ENCODE data around the gene APOB. TPM values are rescaled to one million over a fixed set of nuclear protein-coding genes. Genes with fewer than 3 reads are reported as not detected.
A peak's percentile ranks its signal among the peaks of the same experiment; 100 is the strongest.

APOB gene
- total RNA-seq, 4 donors from 2014 or later = 14.0 to 2,659 (median 1,284) TPM

DNA sequence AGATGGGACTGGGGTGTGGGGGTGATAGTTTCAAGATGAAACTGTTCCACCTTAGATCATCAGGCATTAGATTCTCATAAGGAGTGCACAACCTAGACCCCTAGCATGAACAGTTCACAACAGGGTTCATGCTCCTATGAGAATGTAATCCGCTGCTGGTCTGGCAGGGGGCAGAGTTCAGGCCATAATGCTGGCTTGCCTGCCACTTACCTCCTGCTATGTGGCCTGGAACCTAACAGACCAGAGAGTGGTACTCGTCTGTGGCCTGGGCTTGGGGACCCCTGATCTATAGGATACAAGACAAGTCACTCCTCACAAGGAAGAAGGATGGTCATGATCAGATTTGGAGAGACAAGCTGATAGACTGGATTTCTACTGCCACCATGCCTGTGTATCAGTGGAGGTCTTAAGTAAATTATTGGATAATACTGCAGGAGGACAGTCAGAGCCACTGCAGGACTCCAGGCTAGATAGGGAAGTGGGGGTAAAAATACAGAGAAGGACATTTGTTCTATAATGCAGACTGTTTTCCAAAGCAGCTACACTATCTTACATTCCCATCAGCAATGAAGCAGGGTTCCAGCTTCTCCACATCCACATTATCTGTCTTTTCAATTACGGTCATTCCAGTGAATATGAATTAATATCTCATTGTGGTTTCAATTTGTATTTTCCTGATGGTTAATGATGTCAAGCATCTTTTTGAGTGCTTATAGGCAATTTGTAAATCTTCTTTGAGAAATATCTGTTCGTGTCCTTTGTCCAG is 28.8 kb upstream of the APOB start:
- no peak for TF ChIP-seq POLR2A (IDR thresholded peaks at IDR 0.05)
- TF ChIP-seq, protein P1, sequence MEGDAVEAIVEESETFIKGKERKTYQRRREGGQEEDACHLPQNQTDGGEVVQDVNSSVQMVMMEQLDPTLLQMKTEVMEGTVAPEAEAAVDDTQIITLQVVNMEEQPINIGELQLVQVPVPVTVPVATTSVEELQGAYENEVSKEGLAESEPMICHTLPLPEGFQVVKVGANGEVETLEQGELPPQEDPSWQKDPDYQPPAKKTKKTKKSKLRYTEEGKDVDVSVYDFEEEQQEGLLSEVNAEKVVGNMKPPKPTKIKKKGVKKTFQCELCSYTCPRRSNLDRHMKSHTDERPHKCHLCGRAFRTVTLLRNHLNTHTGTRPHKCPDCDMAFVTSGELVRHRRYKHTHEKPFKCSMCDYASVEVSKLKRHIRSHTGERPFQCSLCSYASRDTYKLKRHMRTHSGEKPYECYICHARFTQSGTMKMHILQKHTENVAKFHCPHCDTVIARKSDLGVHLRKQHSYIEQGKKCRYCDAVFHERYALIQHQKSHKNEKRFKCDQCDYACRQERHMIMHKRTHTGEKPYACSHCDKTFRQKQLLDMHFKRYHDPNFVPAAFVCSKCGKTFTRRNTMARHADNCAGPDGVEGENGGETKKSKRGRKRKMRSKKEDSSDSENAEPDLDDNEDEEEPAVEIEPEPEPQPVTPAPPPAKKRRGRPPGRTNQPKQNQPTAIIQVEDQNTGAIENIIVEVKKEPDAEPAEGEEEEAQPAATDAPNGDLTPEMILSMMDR (IDR thresholded peaks at IDR 0.05) = no peak
- Histone ChIP-seq H3K9me3 (no peaks in the 10 kb centered on the region), H3K27me3 (no peaks in the 10 kb centered on the region), H3K4me3 (no peak overlapping the region), H3K36me3 (no peaks in the 10 kb centered on the region), H3K4me1 (no peaks in the 10 kb centered on the region), H3K27ac (no peak overlapping the region)
- no peak for DNase-seq

DNA sequence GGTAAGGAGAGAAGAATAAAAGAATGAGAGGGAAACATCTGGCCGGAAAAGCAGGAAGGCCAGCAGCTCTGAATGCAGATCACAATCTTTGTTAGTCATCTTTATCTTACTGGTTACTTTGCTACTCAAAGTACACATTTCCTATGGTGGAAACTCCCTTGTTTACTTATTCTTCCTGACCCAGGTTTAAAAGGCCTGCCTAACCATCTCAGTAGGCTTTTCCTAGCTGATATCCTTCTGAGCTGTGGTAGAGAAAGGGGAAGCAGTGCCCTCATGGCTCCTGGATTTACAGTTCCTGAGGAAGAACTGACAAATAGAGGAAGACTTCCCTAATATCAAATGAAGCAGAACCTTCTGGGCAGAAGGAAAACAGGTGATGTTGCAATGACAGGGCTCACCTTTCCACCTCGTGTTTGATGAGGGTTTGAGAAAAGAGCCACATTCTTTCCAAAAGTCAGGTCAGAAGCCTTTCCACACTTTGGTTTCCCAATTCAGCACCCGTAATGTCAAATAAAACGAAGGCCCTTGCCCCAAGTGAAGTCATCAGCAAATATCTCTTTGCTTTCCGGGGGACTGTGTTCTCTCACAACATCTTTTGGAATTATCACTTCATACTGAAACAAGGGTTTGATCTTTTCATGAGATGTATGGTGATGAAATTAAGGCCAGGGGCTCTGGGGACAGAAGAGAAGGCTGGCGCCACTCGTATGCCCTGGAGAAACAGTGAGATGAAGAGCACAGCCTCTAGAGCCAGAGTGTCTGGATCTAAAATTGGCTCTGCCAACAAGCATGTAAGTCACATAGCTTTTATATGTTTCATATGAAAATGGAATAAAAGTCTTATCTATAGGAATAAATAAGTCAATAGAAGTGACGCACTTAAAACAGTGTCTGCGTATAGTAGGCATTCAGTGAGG is 26.7 kb upstream of the APOB start:
- Histone ChIP-seq H3K4me1 (no peaks in the 10 kb centered on the region), H3K36me3 (no peaks in the 10 kb centered on the region), H3K9me3 (no peaks in the 10 kb centered on the region), H3K27ac (peak overlapping the region in 2 of 4 donors; percentile 65 to 73), H3K27me3 (no peaks in the 10 kb centered on the region), H3K4me3 (no peak overlapping the region)
- TF ChIP-seq, protein P1 (IDR thresholded peaks at IDR 0.05) = no peak
- TF ChIP-seq POLR2A (IDR thresholded peaks at IDR 0.05) = peak in 1 of 2 donors; percentile 20
- DNase-seq = no peak

DNA sequence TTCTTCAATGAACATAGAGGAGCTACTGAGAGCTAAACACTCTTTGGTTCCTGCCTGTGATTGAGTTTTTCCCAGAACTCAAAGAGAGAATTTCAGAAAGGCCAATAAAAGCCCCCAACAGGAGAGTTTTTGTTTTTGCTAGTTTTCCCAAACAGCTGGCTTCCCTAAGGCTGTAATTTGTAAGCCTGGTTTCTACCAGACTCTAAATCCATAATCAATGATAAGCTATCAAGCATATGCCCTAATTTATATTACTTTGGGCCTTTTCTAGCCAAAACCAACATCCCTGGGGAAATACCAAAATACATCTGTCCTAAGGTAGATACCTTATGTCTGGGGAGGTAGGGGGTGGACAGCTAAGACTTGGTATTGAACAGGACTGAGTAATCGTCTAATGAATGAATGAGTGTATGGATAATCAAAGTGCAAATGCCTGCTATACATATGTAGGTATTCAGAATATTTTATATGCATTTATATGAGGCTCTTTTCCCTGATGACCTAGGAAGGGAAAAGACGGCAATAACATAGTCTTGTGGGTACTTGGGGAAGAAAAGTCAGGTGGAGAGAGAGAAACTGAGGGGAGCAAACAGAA is 26.0 kb upstream of the APOB start:
- H3K9me3 ChIP-seq = no peaks in the 10 kb centered on the region
- TF ChIP-seq POLR2A (IDR thresholded peaks at IDR 0.05) = no peak
- TF ChIP-seq, protein P1 (IDR thresholded peaks at IDR 0.05) = no peak
- peak overlapping the region in 2 of 4 donors; percentile 65 to 73 for H3K27ac ChIP-seq
- no peak for DNase-seq
- no peaks in the 10 kb centered on the region for H3K4me1 ChIP-seq
- no peak overlapping the region for H3K4me3 ChIP-seq
- no peaks in the 10 kb centered on the region for H3K36me3 ChIP-seq
- no peaks in the 10 kb centered on the region for H3K27me3 ChIP-seq

DNA sequence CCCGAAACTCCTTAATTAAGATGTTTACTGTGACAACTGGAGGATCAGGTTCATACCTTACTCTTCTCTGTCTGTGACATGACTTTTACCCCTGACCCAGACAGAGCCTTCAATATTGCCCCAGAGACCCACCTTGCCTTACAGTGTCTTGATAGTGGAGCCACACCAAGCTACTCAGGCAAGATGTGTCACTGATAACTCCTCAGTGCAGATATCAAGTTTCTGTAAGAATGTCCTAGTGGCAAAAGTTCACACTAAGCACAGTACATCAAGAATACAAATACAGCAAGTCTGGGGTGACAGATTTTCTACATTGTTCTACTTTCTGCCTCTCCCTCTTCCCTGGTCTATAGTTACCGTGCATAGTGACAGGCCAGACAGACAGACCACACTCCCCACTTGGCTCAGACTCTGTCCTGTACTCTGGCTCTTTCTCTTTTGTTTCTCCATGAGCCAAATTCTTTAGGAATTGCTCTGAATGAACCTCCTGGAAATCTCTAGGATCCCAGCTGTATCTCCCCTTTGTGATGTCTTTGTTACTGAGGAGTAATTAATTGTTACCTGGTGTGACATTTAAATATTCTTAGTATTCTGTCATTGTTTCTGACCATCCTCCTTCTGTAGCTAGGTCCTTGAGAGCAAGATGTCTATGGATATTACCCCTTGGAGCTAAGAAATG is 24.1 kb upstream of the APOB start:
- H3K27me3 ChIP-seq = no peaks in the 10 kb centered on the region
- TF ChIP-seq, protein P1 (IDR thresholded peaks at IDR 0.05) = no peak
- TF ChIP-seq POLR2A (IDR thresholded peaks at IDR 0.05) = no peak
- H3K4me3 ChIP-seq = no peak overlapping the region
- H3K9me3 ChIP-seq = no peaks in the 10 kb centered on the region
- no peak overlapping the region for H3K27ac ChIP-seq
- no peaks in the 10 kb centered on the region for H3K4me1 ChIP-seq
- H3K36me3 ChIP-seq = no peaks in the 10 kb centered on the region
- no peak for DNase-seq

DNA sequence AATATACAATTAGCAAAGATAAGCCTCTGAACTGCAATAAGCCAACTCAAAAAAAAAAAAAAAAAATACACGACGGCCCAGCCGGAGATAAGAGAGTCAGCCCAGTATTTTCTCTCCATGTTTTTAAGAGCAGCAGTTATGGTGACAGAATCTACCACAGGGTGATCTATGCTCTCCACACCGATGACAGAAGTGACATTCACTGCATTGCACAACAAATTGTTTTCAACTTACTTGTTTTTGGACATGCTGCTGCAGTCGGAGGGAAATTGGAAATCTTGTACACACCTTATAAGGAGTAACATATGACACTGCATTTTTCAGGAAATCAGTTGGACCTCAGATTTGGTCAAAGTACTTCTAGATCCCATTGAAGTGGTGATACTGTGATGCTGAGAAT is 23.3 kb upstream of the APOB start:
- no peak overlapping the region for H3K27ac ChIP-seq
- DNase-seq = no peak
- no peak overlapping the region for H3K4me3 ChIP-seq
- no peaks in the 10 kb centered on the region for H3K27me3 ChIP-seq
- no peaks in the 10 kb centered on the region for H3K9me3 ChIP-seq
- no peaks in the 10 kb centered on the region for H3K4me1 ChIP-seq
- no peaks in the 10 kb centered on the region for H3K36me3 ChIP-seq
- TF ChIP-seq POLR2A (IDR thresholded peaks at IDR 0.05) = no peak
- TF ChIP-seq, protein P1 (IDR thresholded peaks at IDR 0.05) = no peak

Data from Peyer's patch (tissue), 4 donors.